BJ (cell line): ENCODE measurements around the gene PTER. TPM values are rescaled to one million over a fixed set of nuclear protein-coding genes. Genes with fewer than 3 reads are reported as not detected.

Experiments
- CTCF ChIA-PET: fragments of 350-600 bp; formaldehyde crosslinking; extraction: SDS; loops from one replicate; lab custom pipeline; 2021; ENCODE audit warnings: antibody characterized with exemption, inconsistent platforms; lab: Yijun Ruan, JAX
- POLR2A ChIA-PET: fragments of 300-600 bp; sonication (Branson Sonifier 250); formaldehyde crosslinking; extraction: SDS; loops from one replicate; lab custom pipeline; 2021; ENCODE audit warnings: antibody characterized with exemption; lab: Charles Lee
- DNase-seq: peaks from one replicate; pipeline ENCODE4 v3.0.0-alpha.2; 2011; ENCODE audit warnings: low read depth
- H3K27me3 ChIP-seq: 2 replicates; pipeline ENCODE4 v1.6.0; 2011; ENCODE audit warnings: low read length; ENCODE audit not compliant: control insufficient read depth, insufficient read depth
- H3K36me3 ChIP-seq: 2 replicates; pipeline ENCODE4 v1.5.1; 2011; ENCODE audit warnings: low read length; ENCODE audit not compliant: control insufficient read depth, insufficient read depth
- H3K4me3 ChIP-seq: 2 replicates; pipeline ENCODE4 v1.5.1; 2011; ENCODE audit warnings: low read depth, mild to moderate bottlenecking, control low read depth, low read length
- polyA plus RNA-seq: library from polyadenylated mRNA; depleted of rRNA; stranded (reverse); fragments of >200 nt; gene quantifications from 2 replicates; pipeline ENCODE4 v1.2.3, GENCODE V29; 2011
- TF ChIP-seq, protein P1 (sequence below): IDR thresholded peaks from 2 replicates; pipeline ENCODE4 v1.5.1; 2011; ENCODE audit warnings: low read depth, mild to moderate bottlenecking, control low read depth, inconsistent platforms, low read length, moderate library complexity; ENCODE audit not compliant: insufficient read depth

The PTER gene
- polyA plus RNA-seq, 1 experiment = 9.3 TPM

DNA sequence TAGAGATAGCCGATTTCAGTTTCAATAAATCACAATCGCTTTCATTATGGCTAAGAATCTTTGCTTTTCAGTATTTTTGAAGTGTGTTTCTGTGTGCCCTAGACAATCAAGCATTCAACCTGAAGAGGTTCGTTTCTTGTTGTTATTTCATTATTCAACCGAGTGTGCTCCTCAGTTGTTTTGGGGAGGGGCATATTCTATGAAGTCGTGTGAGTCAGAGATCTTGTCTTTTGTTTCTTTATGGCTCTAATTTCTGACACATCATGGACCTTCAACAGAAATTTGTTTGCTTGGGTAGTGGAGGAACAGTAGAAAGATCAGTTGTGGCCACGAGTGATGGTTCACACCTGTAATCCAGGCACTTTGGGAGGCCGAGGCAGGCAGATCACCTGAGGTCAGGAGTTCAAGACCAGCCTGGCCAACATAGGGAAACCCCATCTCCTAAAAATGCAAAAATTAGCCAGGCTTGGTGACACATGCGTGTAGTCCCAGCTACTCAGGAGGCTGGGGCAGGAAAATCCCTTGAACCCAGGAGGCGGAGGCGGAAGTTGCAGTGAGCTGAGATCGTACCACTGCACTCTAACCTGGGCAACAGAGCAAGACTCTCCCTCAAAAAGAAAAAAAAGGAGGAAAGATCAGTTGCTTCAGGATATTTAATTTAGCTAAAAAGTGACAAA is 46.6 kb downstream of the PTER start:
- Histone ChIP-seq H3K27me3 (no peaks in the 10 kb centered on the region), H3K4me3 (no peak overlapping the region), H3K36me3 (no peaks in the 10 kb centered on the region)
- TF ChIP-seq, protein P1, sequence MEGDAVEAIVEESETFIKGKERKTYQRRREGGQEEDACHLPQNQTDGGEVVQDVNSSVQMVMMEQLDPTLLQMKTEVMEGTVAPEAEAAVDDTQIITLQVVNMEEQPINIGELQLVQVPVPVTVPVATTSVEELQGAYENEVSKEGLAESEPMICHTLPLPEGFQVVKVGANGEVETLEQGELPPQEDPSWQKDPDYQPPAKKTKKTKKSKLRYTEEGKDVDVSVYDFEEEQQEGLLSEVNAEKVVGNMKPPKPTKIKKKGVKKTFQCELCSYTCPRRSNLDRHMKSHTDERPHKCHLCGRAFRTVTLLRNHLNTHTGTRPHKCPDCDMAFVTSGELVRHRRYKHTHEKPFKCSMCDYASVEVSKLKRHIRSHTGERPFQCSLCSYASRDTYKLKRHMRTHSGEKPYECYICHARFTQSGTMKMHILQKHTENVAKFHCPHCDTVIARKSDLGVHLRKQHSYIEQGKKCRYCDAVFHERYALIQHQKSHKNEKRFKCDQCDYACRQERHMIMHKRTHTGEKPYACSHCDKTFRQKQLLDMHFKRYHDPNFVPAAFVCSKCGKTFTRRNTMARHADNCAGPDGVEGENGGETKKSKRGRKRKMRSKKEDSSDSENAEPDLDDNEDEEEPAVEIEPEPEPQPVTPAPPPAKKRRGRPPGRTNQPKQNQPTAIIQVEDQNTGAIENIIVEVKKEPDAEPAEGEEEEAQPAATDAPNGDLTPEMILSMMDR = no peak
- CTCF ChIA-PET = no interaction called here
- no peak for DNase-seq
- POLR2A ChIA-PET = no interaction called here

DNA sequence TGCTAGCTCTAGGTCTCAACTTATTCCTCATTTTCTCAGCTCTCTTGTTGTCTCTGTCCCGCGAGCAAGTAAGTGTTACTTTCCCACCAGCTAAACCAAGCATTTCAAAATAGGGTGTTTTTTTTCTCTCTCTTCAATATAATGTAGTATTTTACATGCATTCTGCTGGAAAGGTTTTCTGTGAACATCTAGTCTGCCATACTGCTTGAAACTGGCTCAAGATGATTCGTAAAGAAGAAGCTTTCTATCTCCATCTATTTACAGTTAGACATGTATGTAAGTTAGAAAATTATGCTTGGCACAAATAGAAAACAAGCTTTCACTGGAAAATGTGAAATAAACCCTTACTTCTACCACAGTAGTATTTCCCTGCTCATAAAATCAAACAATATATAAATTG is 53.7 kb downstream of the PTER start:
- no peak for DNase-seq
- no peaks in the 10 kb centered on the region for H3K27me3 ChIP-seq
- ChIA-PET CTCF (interaction anchor here (1.9 kb wide), 1 partner anchor 9 kb away, joined by 6 read pairs; no protein-coding TSS in a partner anchor), POLR2A (no interaction called here)
- no peak overlapping the region for H3K4me3 ChIP-seq
- TF ChIP-seq, protein P1 = no peak
- peaks cover 1% of the 10 kb centered on the region; the same call in 1 of the 2 replicates for H3K36me3 ChIP-seq

- no peak overlapping the region for H3K4me3 ChIP-seq
- H3K36me3 ChIP-seq = peaks cover 1% of the 10 kb centered on the region; the same call in 1 of the 2 replicates
- H3K27me3 ChIP-seq = no peaks in the 10 kb centered on the region
- CTCF ChIA-PET = interaction anchor here (1.9 kb wide), 1 partner anchor 10 kb away, joined by 6 read pairs; no protein-coding TSS in a partner anchor
- TF ChIP-seq, protein P1 = no peak
- DNase-seq = no peak
- POLR2A ChIA-PET = no interaction called here
Measured at GRCh38 chr10:16491933-16492332, 55.1 kb downstream of the PTER start.

DNA sequence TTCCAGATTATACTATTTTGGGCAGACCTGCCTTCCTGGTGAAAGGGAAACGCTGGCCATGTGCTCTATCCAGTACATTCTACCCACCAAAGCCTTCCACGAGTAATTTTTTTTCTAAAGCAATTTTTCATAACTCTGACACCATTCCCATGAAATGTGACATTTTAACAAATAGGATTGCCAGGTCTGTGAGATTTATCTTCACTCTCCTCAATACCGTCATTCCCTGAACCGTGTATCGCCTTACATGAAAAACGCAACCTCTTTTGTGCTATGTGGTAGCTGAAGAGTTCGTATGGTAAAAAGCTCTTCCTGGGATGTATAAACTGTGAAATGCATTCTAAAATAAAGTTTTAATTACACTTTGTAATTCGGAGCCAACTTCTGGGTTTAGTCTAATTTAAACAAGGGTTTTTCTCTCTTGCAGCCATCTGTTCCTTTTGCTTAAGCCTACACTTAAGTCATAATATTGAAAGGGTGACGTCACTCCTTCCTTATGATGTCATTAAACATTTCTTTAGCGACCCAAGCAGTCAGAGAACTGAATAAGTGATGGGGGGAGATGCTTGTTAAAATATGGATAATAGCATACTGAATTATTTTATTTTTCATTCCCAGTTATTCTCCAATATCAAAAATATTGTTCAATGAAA is 57.2 kb downstream of the PTER start:
- H3K27me3 ChIP-seq = no peaks in the 10 kb centered on the region
- ChIA-PET CTCF (no interaction called here), POLR2A (no interaction called here)
- no peak for DNase-seq
- H3K36me3 ChIP-seq = no peaks in the 10 kb centered on the region; the same call in 1 of the 2 replicates
- H3K4me3 ChIP-seq = no peak overlapping the region
- TF ChIP-seq, protein P1 = no peak

DNA sequence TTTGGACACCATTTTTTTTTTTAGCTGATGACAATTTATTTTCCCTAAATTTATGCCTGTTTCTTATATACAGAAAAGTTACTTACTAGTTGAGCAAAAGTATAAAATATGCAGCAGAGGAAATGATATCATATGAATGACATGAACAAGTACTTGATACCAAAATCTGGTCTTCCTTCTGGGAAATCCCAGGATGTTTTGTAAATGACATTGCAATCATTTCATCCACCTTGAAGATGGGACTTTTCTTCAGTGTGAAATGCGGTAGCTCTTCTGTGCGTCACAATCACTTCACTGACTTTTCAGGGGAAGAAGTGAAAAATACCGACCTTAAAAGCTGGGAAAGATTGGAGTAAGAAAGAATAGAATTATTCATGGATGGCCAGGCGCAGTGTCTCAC is 61.1 kb downstream of the PTER start:
- DNase-seq = no peak
- TF ChIP-seq, protein P1 = no peak
- no peak overlapping the region for H3K4me3 ChIP-seq
- H3K27me3 ChIP-seq = no peaks in the 10 kb centered on the region
- no peaks in the 10 kb centered on the region; the same call in 1 of the 2 replicates for H3K36me3 ChIP-seq
- POLR2A ChIA-PET = no interaction called here
- CTCF ChIA-PET = interaction anchor here (0.7 kb wide), 2 partner anchors 12 to 619 kb away, joined by 3 to 4 read pairs; no protein-coding TSS in a partner anchor
